ENCODE data around the gene ACSL5.

GRCh38 chr10:112465299-112465883 is 91.5 kb downstream of the ACSL5 start:
- TF ChIP-seq CTCF (IDR thresholded peaks at IDR 0.05; ENCODE audit: insufficient read depth, low read depth, low read length) (no peak), EZH2 (IDR thresholded peaks at IDR 0.05; ENCODE audit: insufficient read depth, low read length) (no peak)

All from astrocyte (in vitro differentiated cells and primary cell).